Mesothelial cell of epicardium (in vitro differentiated cells): ENCODE measurements around the gene NANOS3. TPM values are rescaled to one million over a fixed set of nuclear protein-coding genes. Genes with fewer than 3 reads are reported as not detected.

Experiments
- DNase-seq, 2 experiments: peaks; one replicate each; pipeline ENCODE4 v3.0.0; 2021; ENCODE audit warnings: low spot score in 2 of 2; ENCODE audit not compliant: unreplicated experiment in 2 of 2
- H3K27ac Mint-ChIP-seq: 2 replicates; pipeline ENCODE4 v1.8.0; 2021; ENCODE audit warnings: mixed read lengths
- H3K27me3 Mint-ChIP-seq: 2 replicates; pipeline ENCODE4 v1.8.0; 2021; ENCODE audit warnings: low read depth, mixed read lengths
- H3K36me3 Mint-ChIP-seq: 2 replicates; pipeline ENCODE4 v1.8.0; 2021; ENCODE audit warnings: mixed read lengths
- H3K4me1 Mint-ChIP-seq: 2 replicates; pipeline ENCODE4 v1.8.0; 2021; ENCODE audit warnings: mixed read lengths
- H3K4me3 Mint-ChIP-seq: 2 replicates; pipeline ENCODE4 v1.8.0; 2021; ENCODE audit warnings: mild to moderate bottlenecking, moderate library complexity, mixed read lengths
- H3K9me3 Mint-ChIP-seq: 2 replicates; pipeline ENCODE4 v1.8.0; 2021; ENCODE audit warnings: mixed read lengths
- CTCF ChIP-seq: fragments of 200-600 bp; sonication (generic); IDR thresholded peaks from one replicate; pipeline ENCODE4 v1.5.0; 2021; ENCODE audit warnings: antibody characterized with exemption; ENCODE audit not compliant: unreplicated experiment
- total RNA-seq: library from RNA; stranded (reverse); gene quantifications from 3 replicates; pipeline ENCODE4 v1.2.1, GENCODE V29; 2021

Gene NANOS3
- total RNA-seq, 1 donor from 2014 or later = 8.2 TPM

GRCh38 chr19:13884726-13885591 lies 8.0 kb downstream of the NANOS3 start:
- DNase-seq = no peak
- H3K9me3 Mint-ChIP-seq = no peaks in the 10 kb centered on the region
- no peaks in the 10 kb centered on the region for H3K27me3 Mint-ChIP-seq
- H3K36me3 Mint-ChIP-seq = no peaks in the 10 kb centered on the region
- no peak overlapping the region for H3K4me3 Mint-ChIP-seq
- H3K27ac Mint-ChIP-seq = peak overlapping the region; percentile 12
- H3K4me1 Mint-ChIP-seq = peaks cover 37% of the 10 kb centered on the region
- no peak for TF ChIP-seq CTCF

GRCh38 chr19:13885826-13886365 lies 9.0 kb downstream of the NANOS3 start:
- no peak for TF ChIP-seq CTCF
- Mint-ChIP-seq H3K36me3 (no peaks in the 10 kb centered on the region), H3K27me3 (no peaks in the 10 kb centered on the region), H3K9me3 (no peaks in the 10 kb centered on the region), H3K4me3 (no peak overlapping the region), H3K4me1 (peaks cover 31% of the 10 kb centered on the region), H3K27ac (no peak overlapping the region)
- no peak for DNase-seq

GRCh38 chr19:13887018-13887436 lies 10.1 kb downstream of the NANOS3 start:
- no peaks in the 10 kb centered on the region for H3K36me3 Mint-ChIP-seq
- H3K4me3 Mint-ChIP-seq = no peak overlapping the region

GRCh38 chr19:13887517-13887916 lies 10.6 kb downstream of the NANOS3 start:
- Mint-ChIP-seq H3K9me3 (no peaks in the 10 kb centered on the region), H3K4me3 (no peak overlapping the region), H3K4me1 (peaks cover 17% of the 10 kb centered on the region), H3K27me3 (no peaks in the 10 kb centered on the region), H3K27ac (no peak overlapping the region), H3K36me3 (no peaks in the 10 kb centered on the region)
- no peak for DNase-seq
- TF ChIP-seq CTCF = no peak

More at GRCh38 chr19:13887018-13887436, 10.1 kb downstream of the NANOS3 start:
- no peaks in the 10 kb centered on the region for H3K9me3 Mint-ChIP-seq
- DNase-seq = no peak
- no peak for TF ChIP-seq CTCF
- no peak overlapping the region for H3K27ac Mint-ChIP-seq
- H3K27me3 Mint-ChIP-seq = no peaks in the 10 kb centered on the region
- peaks cover 20% of the 10 kb centered on the region for H3K4me1 Mint-ChIP-seq

- TF ChIP-seq CTCF = no peak
- DNase-seq = no peak
- Mint-ChIP-seq H3K27me3 (no peaks in the 10 kb centered on the region), H3K4me1 (peaks cover 21% of the 10 kb centered on the region), H3K4me3 (no peak overlapping the region), H3K27ac (no peak overlapping the region), H3K9me3 (no peaks in the 10 kb centered on the region), H3K36me3 (no peaks in the 10 kb centered on the region)
Measured at GRCh38 chr19:13888281-13888680, 11.3 kb downstream of the NANOS3 start.
